Tibial nerve (tissue), 4 donors: ENCODE measurements around the gene OTOP2.

Experiments used
- CTCF ChIP-seq, 5 experiments: fragments of 200-600 bp in 3 of 5; fragments of 450-650 bp in 2 of 5; sonication (generic) in 3 of 5; IDR thresholded peaks; one replicate each; pipeline ENCODE4 v1.5.1; 2016 to 2019; ENCODE audit warnings: antibody characterized with exemption in 5 of 5, mild to moderate bottlenecking in 3 of 5, moderate library complexity in 2 of 5
- EP300 ChIP-seq, 2 donors: sonication (generic); formaldehyde crosslinking; IDR thresholded peaks; one replicate each; pipeline ENCODE4 v1.6.1; 2017; ENCODE audit warnings: antibody characterized with exemption in 2 of 2, mild to moderate bottlenecking in 1 of 2
- POLR2A ChIP-seq, 2 donors: fragments of 450-650 bp; IDR thresholded peaks; one replicate each; pipeline ENCODE4 v1.6.1; 2017; ENCODE audit warnings: antibody characterized with exemption in 2 of 2, mild to moderate bottlenecking in 2 of 2, moderate library complexity in 2 of 2

- TF ChIP-seq POLR2A (IDR thresholded peaks at IDR 0.05) = no peak
- TF ChIP-seq CTCF (IDR thresholded peaks at IDR 0.05) = no peak
- TF ChIP-seq EP300 (IDR thresholded peaks at IDR 0.05) = no peak
These were observed 45.4 kb upstream of the OTOP2 start for GRCh38 chr17:74878658-74879057.
